NT2/D1 (cell line): ENCODE data around the gene NUAK1.

Experiments
- SUZ12 ChIP-seq: IDR thresholded peaks from 2 replicates; pipeline ENCODE4 v1.6.1; 2011; ENCODE audit not compliant: insufficient read length, insufficient read depth; ENCODE audit errors: extremely low read depth
- YY1 ChIP-seq: IDR thresholded peaks from 2 replicates; pipeline ENCODE4 v1.6.1; 2011; ENCODE audit not compliant: insufficient read length, insufficient read depth
- ZNF274 ChIP-seq: IDR thresholded peaks from 2 replicates; pipeline ENCODE4 v1.6.1; 2011; ENCODE audit warnings: mild to moderate bottlenecking, low read depth, low read length

DNA sequence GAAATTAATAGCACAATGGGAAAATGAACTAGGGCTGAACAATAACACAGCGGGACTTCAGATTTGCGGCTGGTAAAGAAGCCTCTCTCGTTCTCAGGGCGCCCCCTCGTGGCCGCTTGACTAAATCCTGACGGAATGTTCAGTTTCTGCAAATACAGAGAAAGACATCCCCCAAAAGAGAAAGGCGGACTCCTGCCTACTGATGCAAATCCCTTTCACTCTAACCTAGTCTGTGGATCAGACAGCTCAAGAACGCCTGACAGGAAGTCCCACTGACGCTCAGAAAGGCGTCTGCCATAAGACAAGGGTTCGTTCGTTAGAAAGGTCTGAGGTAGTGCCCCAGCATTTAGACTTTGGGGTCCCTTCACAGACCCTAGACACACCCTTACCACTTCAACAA, 2.5 kb downstream of the NUAK1 start:
- TF ChIP-seq YY1 (no peak), SUZ12 (no peak), ZNF274 (no peak)
